Left ventricle myocardium inferior (tissue), 1 donor: ENCODE results near the gene SACM1L. TPM values are rescaled to one million over a fixed set of nuclear protein-coding genes. Genes with fewer than 3 reads are reported as not detected.

Experiments used
- DNase-seq: peaks from one replicate; pipeline ENCODE4 v3.0.0-alpha.2; 2020
- H3K27ac ChIP-seq: fragments of 200-600 bp; replicated peaks from 2 replicates; pipeline ENCODE4 v1.8.0; 2021
- H3K27me3 ChIP-seq: fragments of 200-600 bp; 2 replicates; pipeline ENCODE4 v1.8.0; 2021; ENCODE audit warnings: low read depth
- H3K36me3 ChIP-seq: fragments of 200-600 bp; 2 replicates; pipeline ENCODE4 v1.8.0; 2021
- H3K4me1 ChIP-seq: fragments of 200-600 bp; 2 replicates; pipeline ENCODE4 v1.8.0; 2021
- H3K4me3 ChIP-seq: fragments of 200-600 bp; 2 replicates; pipeline ENCODE4 v1.8.0; 2021; ENCODE audit warnings: mild to moderate bottlenecking, moderate library complexity
- H3K9me3 ChIP-seq: fragments of 200-600 bp; replicated peaks from 2 replicates; pipeline ENCODE4 v1.8.0; 2021
- intact Hi-C: fragments of 100-400 bp; cut with micrococcal nuclease; formaldehyde crosslinking; loops from one replicate; pipeline ENCODE4 v1.11.0; 2022
- total RNA-seq: library from RNA; stranded (reverse); fragmentation: NEBNext Ultra II Directional; extraction: Animal tissue kit (Norgen Biotek cat#: 25700); gene quantifications from one replicate; pipeline ENCODE4 v1.2.1, GENCODE V29; 2021
- TF ChIP-seq, protein P1 (sequence below): fragments of 200-600 bp; IDR thresholded peaks from 2 replicates; pipeline ENCODE4 v1.8.0; 2021; ENCODE audit warnings: antibody characterized with exemption, mild to moderate bottlenecking, borderline replicate concordance
- donor health status: DM: no; HTN: yes; CAD: no; lungs with severe emphysema.

Gene SACM1L
- total RNA-seq, 1 donor from 2014 or later = 20.9 TPM

DNA sequence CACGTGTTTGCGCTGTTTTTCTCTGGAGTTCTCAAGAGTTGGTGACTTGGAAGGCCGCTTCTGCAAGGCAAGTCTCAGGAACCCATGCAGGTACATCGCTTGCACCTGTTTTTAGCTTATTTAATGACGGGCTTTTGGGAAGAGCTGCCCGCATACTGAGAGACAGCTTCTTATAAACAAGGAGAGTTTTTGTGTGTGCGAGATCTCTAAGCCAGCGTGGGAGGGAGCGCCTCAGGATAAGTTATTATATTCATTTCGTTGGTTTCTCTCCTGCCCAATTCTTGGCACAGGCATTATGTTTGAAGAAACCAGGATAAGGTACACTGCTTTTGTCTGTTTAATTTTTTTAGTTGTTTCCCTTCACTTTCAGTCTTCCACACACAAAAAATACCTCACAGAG lies 11.4 kb upstream of the SACM1L start:
- Histone ChIP-seq H3K36me3 (peaks cover 44% of the 10 kb centered on the region), H3K27ac (peak overlapping the region; percentile 88), H3K4me1 (peaks cover 47% of the 10 kb centered on the region), H3K27me3 (no peaks in the 10 kb centered on the region), H3K9me3 (peaks cover 4% of the 10 kb centered on the region), H3K4me3 (no peak overlapping the region)
- intact Hi-C loops = no loop called here
- no peak for DNase-seq
- TF ChIP-seq, protein P1, sequence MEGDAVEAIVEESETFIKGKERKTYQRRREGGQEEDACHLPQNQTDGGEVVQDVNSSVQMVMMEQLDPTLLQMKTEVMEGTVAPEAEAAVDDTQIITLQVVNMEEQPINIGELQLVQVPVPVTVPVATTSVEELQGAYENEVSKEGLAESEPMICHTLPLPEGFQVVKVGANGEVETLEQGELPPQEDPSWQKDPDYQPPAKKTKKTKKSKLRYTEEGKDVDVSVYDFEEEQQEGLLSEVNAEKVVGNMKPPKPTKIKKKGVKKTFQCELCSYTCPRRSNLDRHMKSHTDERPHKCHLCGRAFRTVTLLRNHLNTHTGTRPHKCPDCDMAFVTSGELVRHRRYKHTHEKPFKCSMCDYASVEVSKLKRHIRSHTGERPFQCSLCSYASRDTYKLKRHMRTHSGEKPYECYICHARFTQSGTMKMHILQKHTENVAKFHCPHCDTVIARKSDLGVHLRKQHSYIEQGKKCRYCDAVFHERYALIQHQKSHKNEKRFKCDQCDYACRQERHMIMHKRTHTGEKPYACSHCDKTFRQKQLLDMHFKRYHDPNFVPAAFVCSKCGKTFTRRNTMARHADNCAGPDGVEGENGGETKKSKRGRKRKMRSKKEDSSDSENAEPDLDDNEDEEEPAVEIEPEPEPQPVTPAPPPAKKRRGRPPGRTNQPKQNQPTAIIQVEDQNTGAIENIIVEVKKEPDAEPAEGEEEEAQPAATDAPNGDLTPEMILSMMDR = no peak

DNA sequence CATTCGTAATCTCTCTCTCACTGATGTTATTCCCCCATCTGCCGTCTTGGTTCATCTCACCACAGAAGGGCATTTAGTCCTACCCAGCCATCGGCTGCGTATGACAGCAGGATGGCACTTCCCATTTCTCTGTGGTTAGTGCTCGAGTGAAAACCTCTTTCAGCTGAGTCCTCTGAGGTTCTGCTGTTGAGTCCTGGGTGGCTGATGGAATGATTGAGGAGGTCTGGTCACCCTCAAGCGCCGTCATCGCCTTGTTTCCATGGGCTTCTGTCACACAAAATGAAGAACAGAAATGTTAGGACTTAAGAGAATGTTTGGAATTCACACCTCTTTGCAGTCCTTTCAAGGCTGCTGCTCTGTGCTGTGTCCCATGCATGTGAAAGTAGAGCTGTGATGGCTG lies 9.4 kb upstream of the SACM1L start:
- H3K27me3 ChIP-seq = no peaks in the 10 kb centered on the region
- peaks cover 28% of the 10 kb centered on the region for H3K36me3 ChIP-seq
- peak overlapping the region; percentile 36 for H3K27ac ChIP-seq
- no peak for DNase-seq
- intact Hi-C loops = no loop called here
- TF ChIP-seq, protein P1 = no peak
- no peak overlapping the region for H3K4me3 ChIP-seq
- peaks cover 8% of the 10 kb centered on the region for H3K9me3 ChIP-seq
- peaks cover 52% of the 10 kb centered on the region for H3K4me1 ChIP-seq

DNA sequence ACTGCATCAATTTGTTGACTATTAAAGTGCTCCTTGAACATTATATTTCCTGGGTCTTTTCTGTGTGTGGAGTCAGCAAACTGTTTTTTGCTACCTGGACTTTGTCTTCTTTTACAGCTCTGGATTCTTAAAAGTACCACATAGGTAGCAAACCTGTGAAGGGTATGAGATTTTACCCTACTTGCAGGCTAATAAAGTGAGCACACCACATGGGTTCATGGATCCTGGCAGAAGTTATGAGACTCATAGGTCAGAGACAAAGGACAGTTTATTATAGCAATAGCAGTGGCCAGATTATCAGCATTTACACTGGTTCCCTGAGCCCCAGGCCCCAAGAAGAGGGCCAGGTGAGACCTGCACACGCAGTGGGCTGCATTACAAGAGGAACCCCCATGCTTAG lies 8.0 kb upstream of the SACM1L start:
- H3K9me3 ChIP-seq = peaks cover 8% of the 10 kb centered on the region
- peak overlapping the region; percentile 36 for H3K27ac ChIP-seq
- intact Hi-C loops = no loop called here
- H3K4me3 ChIP-seq = no peak overlapping the region
- TF ChIP-seq, protein P1 = no peak
- no peak for DNase-seq
- no peaks in the 10 kb centered on the region for H3K27me3 ChIP-seq
- peaks cover 27% of the 10 kb centered on the region for H3K36me3 ChIP-seq
- H3K4me1 ChIP-seq = peaks cover 54% of the 10 kb centered on the region

DNA sequence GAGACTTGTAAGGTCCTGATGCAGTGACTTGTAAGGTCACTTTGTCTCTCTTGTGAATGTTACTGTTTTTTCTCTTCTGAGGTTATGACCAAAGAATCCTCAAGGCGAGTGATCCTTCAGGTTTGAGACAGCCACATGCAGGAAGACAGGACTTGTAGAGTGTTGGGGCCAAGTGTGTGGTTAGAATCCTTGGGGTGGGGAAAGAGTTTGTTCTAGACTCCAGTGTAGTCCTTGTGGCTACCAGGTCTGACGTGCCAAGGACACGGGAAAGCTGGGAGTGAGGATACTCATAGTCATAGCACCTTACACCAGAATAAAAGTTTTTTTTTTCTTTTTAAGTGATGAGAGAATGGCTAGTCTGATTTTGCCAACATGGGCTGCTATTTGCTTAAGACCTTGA lies 7.3 kb upstream of the SACM1L start:
- Histone ChIP-seq H3K27me3 (no peaks in the 10 kb centered on the region), H3K36me3 (peaks cover 27% of the 10 kb centered on the region), H3K4me1 (peaks cover 48% of the 10 kb centered on the region), H3K27ac (peak overlapping the region; percentile 36), H3K9me3 (peaks cover 8% of the 10 kb centered on the region), H3K4me3 (no peak overlapping the region)
- intact Hi-C loops = no loop called here
- DNase-seq = no peak
- TF ChIP-seq, protein P1 = no peak

DNA sequence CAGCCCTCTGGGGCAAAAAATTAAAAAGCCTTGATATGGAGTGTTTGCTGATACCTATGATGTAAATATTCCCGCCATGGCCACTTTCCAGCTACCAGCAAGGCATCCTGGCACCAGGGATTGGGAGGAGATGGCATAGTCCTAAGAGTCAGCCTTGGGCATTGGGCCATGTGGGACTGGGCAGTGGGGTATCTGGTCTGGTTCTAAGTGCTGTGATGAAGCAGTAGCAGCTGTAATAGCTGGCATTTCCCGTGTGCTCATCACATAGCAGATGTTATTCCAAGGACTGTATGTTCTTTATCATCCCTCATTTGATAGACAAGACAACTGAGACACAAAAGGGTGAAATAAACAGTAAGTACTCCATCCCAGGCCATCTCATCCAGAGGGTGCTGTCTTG lies 6.9 kb upstream of the SACM1L start:
- Histone ChIP-seq H3K9me3 (peaks cover 8% of the 10 kb centered on the region), H3K27ac (no peak overlapping the region), H3K4me3 (no peak overlapping the region), H3K4me1 (peaks cover 43% of the 10 kb centered on the region), H3K36me3 (peaks cover 27% of the 10 kb centered on the region), H3K27me3 (no peaks in the 10 kb centered on the region)
- intact Hi-C loops = no loop called here
- no peak for DNase-seq
- TF ChIP-seq, protein P1 = no peak

DNA sequence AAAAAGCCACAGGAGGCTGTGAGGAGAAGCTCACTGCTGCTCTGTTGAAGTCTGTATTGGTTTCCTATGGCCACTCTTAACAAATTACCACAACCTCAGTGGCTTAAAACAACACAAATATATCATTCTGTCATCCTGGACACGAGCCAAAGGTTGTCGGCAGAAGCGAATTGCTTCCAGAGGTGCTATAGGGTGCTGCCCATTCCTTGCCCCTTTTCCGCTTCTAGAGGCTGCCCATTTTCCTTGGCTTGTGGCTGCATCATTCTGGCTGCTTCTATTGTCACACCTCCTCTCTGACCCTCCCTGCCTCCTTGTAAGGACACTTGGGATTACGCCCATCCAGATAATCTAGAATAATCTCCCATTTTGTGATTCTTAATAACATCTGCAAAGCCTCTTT lies 6.4 kb upstream of the SACM1L start:
- Histone ChIP-seq H3K27me3 (no peaks in the 10 kb centered on the region), H3K27ac (no peak overlapping the region), H3K4me3 (no peak overlapping the region), H3K4me1 (peaks cover 41% of the 10 kb centered on the region), H3K36me3 (peaks cover 27% of the 10 kb centered on the region), H3K9me3 (peaks cover 8% of the 10 kb centered on the region)
- TF ChIP-seq, protein P1 = no peak
- intact Hi-C loops = no loop called here
- no peak for DNase-seq
